ENCODE data around the gene FOXP1.

The FOXP1 gene

GRCh38 chr3:71372911-71373637 lies 210.5 kb downstream of the FOXP1 start:
- H4K12ac ChIP-seq (ENCODE audit: low read depth, low read length), result no peak overlapping the region
- DNase-seq, result no peak
- no CpG with 5 or more reads among the region's 6 CpGs for WGBS (ENCODE audit: extremely low coverage, insufficient coverage, insufficient read length)
- H4K8ac ChIP-seq (ENCODE audit: low read depth, low read length), result no peak overlapping the region
- H4K91ac ChIP-seq (ENCODE audit: low read depth, low read length), result no peak overlapping the region
- H3K27me3 ChIP-seq (ENCODE audit: insufficient read depth, low read length), result no peaks in the 10 kb centered on the region
- H3K18ac ChIP-seq (ENCODE audit: low read length), result no peak overlapping the region
- no peak overlapping the region for H2BK5ac ChIP-seq (ENCODE audit: low read depth, low read length, poor library complexity)
- H3K9me3 ChIP-seq (ENCODE audit: insufficient read depth, low read depth, low read length), result no peaks in the 10 kb centered on the region
- no peak overlapping the region for H3K14ac ChIP-seq (ENCODE audit: low read length)
- H2BK12ac ChIP-seq (ENCODE audit: low read length), result no peak overlapping the region
- H3K79me2 ChIP-seq (ENCODE audit: control insufficient read depth, insufficient read depth, low read length, poor library complexity), result no peaks in the 10 kb centered on the region
- no peak overlapping the region for H3K4ac ChIP-seq (ENCODE audit: low read depth, low read length)
- H2BK120ac ChIP-seq (ENCODE audit: insufficient read depth, low read length, poor library complexity), result no peak overlapping the region
- no peak overlapping the region for H3K4me2 ChIP-seq (ENCODE audit: low read length)
- H3K4me1 ChIP-seq (ENCODE audit: control insufficient read depth in 1 of 2, insufficient read depth in 2 of 2, low read length in 2 of 2), result no peaks in the 10 kb centered on the region
- no peaks in the 10 kb centered on the region for H3K79me1 ChIP-seq (ENCODE audit: low read length)
- H3K4me3 ChIP-seq (ENCODE audit: low read depth, low read length), result no peak overlapping the region
- H2AFZ ChIP-seq (ENCODE audit: insufficient read depth, low read length, poor library complexity), result no peak overlapping the region
- H3K9ac ChIP-seq (ENCODE audit: low read length), result no peak overlapping the region
- no peak overlapping the region for H3K23ac ChIP-seq (ENCODE audit: low read length)
- no peak overlapping the region for H3K27ac ChIP-seq (ENCODE audit: low read depth, low read length)
- no peaks in the 10 kb centered on the region for H3K36me3 ChIP-seq (ENCODE audit: control insufficient read depth in 1 of 2, insufficient read depth in 2 of 2, low read length in 2 of 2)
- no peak overlapping the region for H2AK5ac ChIP-seq (ENCODE audit: low read length)

- no peak overlapping the region for H3K18ac ChIP-seq (ENCODE audit: low read length)
- no peak overlapping the region for H4K91ac ChIP-seq (ENCODE audit: low read depth, low read length)
- WGBS (ENCODE audit: extremely low coverage, insufficient coverage, insufficient read length), result no CpG with 5 or more reads among the region's 11 CpGs
- no peak overlapping the region for H3K14ac ChIP-seq (ENCODE audit: low read length)
- DNase-seq, result no peak
- H2BK120ac ChIP-seq (ENCODE audit: insufficient read depth, low read length, poor library complexity), result no peak overlapping the region
- H2BK12ac ChIP-seq (ENCODE audit: low read length), result no peak overlapping the region
- H3K27ac ChIP-seq (ENCODE audit: low read depth, low read length), result no peak overlapping the region
- no peaks in the 10 kb centered on the region for H3K79me2 ChIP-seq (ENCODE audit: control insufficient read depth, insufficient read depth, low read length, poor library complexity)
- no peak overlapping the region for H2AK5ac ChIP-seq (ENCODE audit: low read length)
- no peak overlapping the region for H2AFZ ChIP-seq (ENCODE audit: insufficient read depth, low read length, poor library complexity)
- H2BK5ac ChIP-seq (ENCODE audit: low read depth, low read length, poor library complexity), result no peak overlapping the region
- no peak overlapping the region for H3K4me3 ChIP-seq (ENCODE audit: low read depth, low read length)
- H3K27me3 ChIP-seq (ENCODE audit: insufficient read depth, low read length), result no peaks in the 10 kb centered on the region
- no peak overlapping the region for H4K12ac ChIP-seq (ENCODE audit: low read depth, low read length)
- H3K4me1 ChIP-seq (ENCODE audit: control insufficient read depth in 1 of 2, insufficient read depth in 2 of 2, low read length in 2 of 2), result peaks cover under 1% of the 10 kb centered on the region in 2 experiments
- H3K36me3 ChIP-seq (ENCODE audit: control insufficient read depth in 1 of 2, insufficient read depth in 2 of 2, low read length in 2 of 2), result no peaks in the 10 kb centered on the region
- no peak overlapping the region for H3K9ac ChIP-seq (ENCODE audit: low read length)
- no peaks in the 10 kb centered on the region for H3K9me3 ChIP-seq (ENCODE audit: insufficient read depth, low read depth, low read length)
- H3K4ac ChIP-seq (ENCODE audit: low read depth, low read length), result no peak overlapping the region
- no peak overlapping the region for H4K8ac ChIP-seq (ENCODE audit: low read depth, low read length)
- H3K23ac ChIP-seq (ENCODE audit: low read length), result no peak overlapping the region
- H3K4me2 ChIP-seq (ENCODE audit: low read length), result no peak overlapping the region
- H3K79me1 ChIP-seq (ENCODE audit: low read length), result no peaks in the 10 kb centered on the region
Observed at GRCh38 chr3:71372241-71372768, 211.2 kb downstream of the FOXP1 start.

GRCh38 chr3:71371282-71371681 lies 212.2 kb downstream of the FOXP1 start:
- Histone ChIP-seq H2BK12ac (ENCODE audit: low read length) (no peak overlapping the region), H3K4me2 (ENCODE audit: low read length) (no peak overlapping the region), H4K8ac (ENCODE audit: low read depth, low read length) (no peak overlapping the region), H4K12ac (ENCODE audit: low read depth, low read length) (no peak overlapping the region), H3K18ac (ENCODE audit: low read length) (no peak overlapping the region), H2AFZ (ENCODE audit: insufficient read depth, low read length, poor library complexity) (no peak overlapping the region), H3K4me3 (ENCODE audit: low read depth, low read length) (no peak overlapping the region), H3K4me1 (ENCODE audit: control insufficient read depth in 1 of 2, insufficient read depth in 2 of 2, low read length in 2 of 2) (peaks cover 4 to 5% of the 10 kb centered on the region in 2 experiments), H3K36me3 (ENCODE audit: control insufficient read depth in 1 of 2, insufficient read depth in 2 of 2, low read length in 2 of 2) (no peaks in the 10 kb centered on the region), H3K14ac (ENCODE audit: low read length) (no peak overlapping the region), H3K23ac (ENCODE audit: low read length) (no peak overlapping the region), H2AK5ac (ENCODE audit: low read length) (no peak overlapping the region), H2BK120ac (ENCODE audit: insufficient read depth, low read length, poor library complexity) (no peak overlapping the region), H3K27ac (ENCODE audit: low read depth, low read length) (no peak overlapping the region), H4K91ac (ENCODE audit: low read depth, low read length) (no peak overlapping the region), H3K9ac (ENCODE audit: low read length) (no peak overlapping the region), H3K79me2 (ENCODE audit: control insufficient read depth, insufficient read depth, low read length, poor library complexity) (no peaks in the 10 kb centered on the region), H3K4ac (ENCODE audit: low read depth, low read length) (no peak overlapping the region), H3K9me3 (ENCODE audit: insufficient read depth, low read depth, low read length) (no peaks in the 10 kb centered on the region), H3K79me1 (ENCODE audit: low read length) (no peaks in the 10 kb centered on the region), H3K27me3 (ENCODE audit: insufficient read depth, low read length) (no peaks in the 10 kb centered on the region), H2BK5ac (ENCODE audit: low read depth, low read length, poor library complexity) (no peak overlapping the region)
- peak; percentile 10 to 50 for DNase-seq
- WGBS (ENCODE audit: extremely low coverage, insufficient coverage, insufficient read length), result no CpG with 5 or more reads among the region's 6 CpGs

GRCh38 chr3:71370467-71370866 lies 213.1 kb downstream of the FOXP1 start:
- no peak overlapping the region for H3K23ac ChIP-seq (ENCODE audit: low read length)
- H3K79me1 ChIP-seq (ENCODE audit: low read length), result no peaks in the 10 kb centered on the region
- no peak overlapping the region for H3K27ac ChIP-seq (ENCODE audit: low read depth, low read length)
- H4K8ac ChIP-seq (ENCODE audit: low read depth, low read length), result no peak overlapping the region
- H2AFZ ChIP-seq (ENCODE audit: insufficient read depth, low read length, poor library complexity), result no peak overlapping the region
- H3K4me2 ChIP-seq (ENCODE audit: low read length), result no peak overlapping the region
- H3K14ac ChIP-seq (ENCODE audit: low read length), result no peak overlapping the region
- H3K4me1 ChIP-seq (ENCODE audit: control insufficient read depth in 1 of 2, insufficient read depth in 2 of 2, low read length in 2 of 2), result peaks cover 4 to 5% of the 10 kb centered on the region in 2 experiments
- H2BK5ac ChIP-seq (ENCODE audit: low read depth, low read length, poor library complexity), result no peak overlapping the region
- no peak overlapping the region for H4K91ac ChIP-seq (ENCODE audit: low read depth, low read length)
- H3K4ac ChIP-seq (ENCODE audit: low read depth, low read length), result no peak overlapping the region
- H3K79me2 ChIP-seq (ENCODE audit: control insufficient read depth, insufficient read depth, low read length, poor library complexity), result no peaks in the 10 kb centered on the region
- DNase-seq, result no peak
- H4K12ac ChIP-seq (ENCODE audit: low read depth, low read length), result no peak overlapping the region
- H3K4me3 ChIP-seq (ENCODE audit: low read depth, low read length), result no peak overlapping the region
- no peak overlapping the region for H2BK12ac ChIP-seq (ENCODE audit: low read length)
- no peaks in the 10 kb centered on the region for H3K27me3 ChIP-seq (ENCODE audit: insufficient read depth, low read length)
- no peak overlapping the region for H2BK120ac ChIP-seq (ENCODE audit: insufficient read depth, low read length, poor library complexity)
- no peak overlapping the region for H3K9ac ChIP-seq (ENCODE audit: low read length)
- no peaks in the 10 kb centered on the region for H3K9me3 ChIP-seq (ENCODE audit: insufficient read depth, low read depth, low read length)
- WGBS (ENCODE audit: extremely low coverage, insufficient coverage, insufficient read length), result no CpG with 5 or more reads among the region's 5 CpGs
- no peaks in the 10 kb centered on the region for H3K36me3 ChIP-seq (ENCODE audit: control insufficient read depth in 1 of 2, insufficient read depth in 2 of 2, low read length in 2 of 2)
- H3K18ac ChIP-seq (ENCODE audit: low read length), result no peak overlapping the region
- H2AK5ac ChIP-seq (ENCODE audit: low read length), result no peak overlapping the region

Data from trophoblast cell (in vitro differentiated cells and primary cell).